GM12878 (cell line): Measurements from ENCODE around the gene CDH16. TPM values are rescaled to one million over a fixed set of nuclear protein-coding genes. Genes with fewer than 3 reads are reported as not detected.

ENCODE experiments used
- ATAC-seq: fragments of 200-7000 bp; cut with Tn5 transposase; 3 replicates; pipeline ENCODE4 v1.9.1; 2020; ENCODE audit warnings: mild to moderate bottlenecking, moderate library complexity
- BruUV-seq: library from RNA; stranded (reverse); fragments of 400-500 nt; replicated peaks from 2 replicates; lab custom pipeline; 2021; lab: Mats Ljungman, UMichigan
- CTCF ChIA-PET: fragments of 300-600 bp; sonication (Branson Sonifier 250); formaldehyde crosslinking; extraction: SDS; loops from one replicate; lab custom pipeline; 2021; ENCODE audit warnings: inconsistent platforms; lab: Yijun Ruan, JAX
- POLR2A ChIA-PET: fragments of 350-600 bp; formaldehyde crosslinking; extraction: SDS; loops from one replicate; lab custom pipeline; 2021; ENCODE audit warnings: inconsistent platforms; lab: Charles Lee
- RAD21 ChIA-PET: fragments of 300-600 bp; sonication (Branson Sonifier 250); formaldehyde crosslinking; loops from one replicate; lab custom pipeline; 2023; ENCODE audit warnings: antibody characterized with exemption; ENCODE audit not compliant: unreplicated experiment; lab: Charles Lee
- SMC1A ChIA-PET: fragments of 300-600 bp; sonication (Branson Sonifier 250); formaldehyde crosslinking; loops from one replicate; lab custom pipeline; 2023; ENCODE audit not compliant: unreplicated experiment, uncharacterized antibody; lab: Charles Lee
- DNase-seq: peaks from one replicate; pipeline ENCODE4 v3.0.0-alpha.2; 2011; ENCODE audit warnings: low read depth, low spot score
- FAIRE-seq: peaks from 3 replicates; lab custom pipeline; 2011; peaks lifted over from hg19 to GRCh38; lab: Jason Lieb, UNC
- H2AFZ ChIP-seq: 2 replicates; pipeline ENCODE4 v1.6.0; 2011; ENCODE audit warnings: low read depth, low read length, control low read depth; ENCODE audit not compliant: control insufficient read depth
- H3K27ac ChIP-seq: 2 replicates; pipeline ENCODE4 v1.5.1; 2011; ENCODE audit warnings: control low read depth; ENCODE audit not compliant: control insufficient read depth, insufficient read depth
- H3K27me3 ChIP-seq, 2 experiments: replicated peaks in 1 of 2; 2 replicates each; pipeline versions ENCODE4 v1.6.0 to v1.6.1; 2011; ENCODE audit warnings: low read length in 1 of 2; ENCODE audit not compliant: control insufficient read depth in 2 of 2, insufficient read depth in 2 of 2
- H3K36me3 ChIP-seq, 2 experiments: 2 replicates each; pipeline ENCODE4 v1.5.1; 2011; ENCODE audit warnings: low read length in 1 of 2; ENCODE audit not compliant: control insufficient read depth in 2 of 2, insufficient read depth in 2 of 2
- H3K4me1 ChIP-seq: 2 replicates; pipeline ENCODE4 v1.6.1; 2011; ENCODE audit warnings: mild to moderate bottlenecking, low read length, moderate library complexity, mixed read lengths; ENCODE audit not compliant: control insufficient read depth, insufficient read depth
- H3K4me2 ChIP-seq: 2 replicates; pipeline ENCODE4 v1.6.0; 2011; ENCODE audit warnings: control low read depth; ENCODE audit not compliant: control insufficient read depth, insufficient read depth
- H3K4me3 ChIP-seq: fragments of 200-600 bp; sonication (generic); 2 replicates; pipeline ENCODE4 v1.5.1; 2016
- H3K79me2 ChIP-seq: 2 replicates; pipeline ENCODE4 v1.6.0; 2011; ENCODE audit warnings: low read length; ENCODE audit not compliant: control insufficient read depth, insufficient read depth
- H3K9ac ChIP-seq: 2 replicates; pipeline ENCODE4 v1.8.0; 2011; ENCODE audit warnings: low read length, control low read depth, mixed read lengths; ENCODE audit not compliant: control insufficient read depth, insufficient read depth
- H3K9me3 ChIP-seq: replicated peaks from 3 replicates; pipeline ENCODE4 v1.5.1; 2011; ENCODE audit warnings: mild to moderate bottlenecking, low read length; ENCODE audit not compliant: control insufficient read depth, insufficient read depth
- H4K20me1 ChIP-seq: 2 replicates; pipeline ENCODE4 v1.6.0; 2011; ENCODE audit not compliant: control insufficient read depth, insufficient read depth
- ATF2 ChIP-seq: IDR thresholded peaks from 2 replicates; pipeline ENCODE4 v1.6.1; 2012; ENCODE audit warnings: low read length, inconsistent platforms
- BCL3 ChIP-seq: IDR thresholded peaks from 2 replicates; pipeline ENCODE4 v1.6.1; 2011; ENCODE audit warnings: borderline replicate concordance, low read depth, mild to moderate bottlenecking, moderate library complexity, low read length; ENCODE audit not compliant: insufficient read depth, poor library complexity, severe bottlenecking
- EP300 ChIP-seq, 2 experiments: fragments of 150-350 bp in 1 of 2; IDR thresholded peaks; 2 replicates each; pipeline ENCODE4 v1.6.1; 2011 to 2012; ENCODE audit warnings: low read depth in 2 of 2, low read length in 2 of 2, borderline replicate concordance in 1 of 2, improper control_type of control experiment in 1 of 2, inconsistent platforms in 1 of 2; ENCODE audit not compliant: control insufficient read depth in 1 of 2
- EZH2 ChIP-seq: IDR thresholded peaks from 2 replicates; pipeline ENCODE4 v1.6.1; 2012; ENCODE audit warnings: low read depth, mild to moderate bottlenecking, control low read depth, inconsistent platforms, low read length, borderline replicate concordance; ENCODE audit not compliant: control insufficient read depth
- HDAC2 ChIP-seq: fragments of 200-600 bp; sonication (generic); IDR thresholded peaks from 2 replicates; pipeline ENCODE4 v1.6.1; 2017
- NFYA ChIP-seq: IDR thresholded peaks from 2 replicates; pipeline ENCODE4 v1.6.1; 2011; ENCODE audit warnings: low read depth, mild to moderate bottlenecking, low read length, improper control_type of control experiment, borderline replicate concordance
- NFYB ChIP-seq: IDR thresholded peaks from 2 replicates; pipeline ENCODE4 v1.6.1; 2011; ENCODE audit warnings: low read depth, mild to moderate bottlenecking, low read length, improper control_type of control experiment, moderate library complexity; ENCODE audit not compliant: insufficient read depth
- NR2C2 ChIP-seq: IDR thresholded peaks from 2 replicates; pipeline ENCODE4 v1.6.1; 2011; ENCODE audit warnings: borderline replicate concordance, low read depth; ENCODE audit not compliant: control insufficient read depth, insufficient read length
- NRF1 ChIP-seq: conservative IDR thresholded peaks from 2 replicates; pipeline ENCODE4 v1.6.1; 2011; ENCODE audit warnings: mild to moderate bottlenecking, low read depth, low read length, improper control_type of control experiment
- POLR2AphosphoS5 ChIP-seq: IDR thresholded peaks from 2 replicates; pipeline ENCODE4 v1.6.1; 2011; ENCODE audit warnings: mild to moderate bottlenecking, low read length, inconsistent platforms
- RELB ChIP-seq: fragments of 450-650 bp; IDR thresholded peaks from 2 replicates; pipeline ENCODE4 v1.6.1; 2017; ENCODE audit warnings: low read depth, mild to moderate bottlenecking, moderate library complexity
- SPI1 ChIP-seq: IDR thresholded peaks from 2 replicates; pipeline ENCODE4 v1.6.1; 2011; ENCODE audit warnings: low read depth, mild to moderate bottlenecking, low read length, moderate library complexity, borderline replicate concordance; ENCODE audit not compliant: insufficient read depth
- SRF ChIP-seq, 2 experiments: IDR thresholded peaks; 2 replicates each; pipeline ENCODE4 v1.6.1; 2011; ENCODE audit warnings: low read depth in 2 of 2, low read length in 2 of 2, mild to moderate bottlenecking in 1 of 2, moderate library complexity in 1 of 2
- TAF1 ChIP-seq: IDR thresholded peaks from 2 replicates; pipeline ENCODE4 v1.6.1; 2011; ENCODE audit warnings: mild to moderate bottlenecking, low read depth, low read length, borderline replicate concordance
- YY1 ChIP-seq: IDR thresholded peaks from 2 replicates; pipeline ENCODE4 v1.6.1; 2011; ENCODE audit warnings: low read depth, mild to moderate bottlenecking, low read length
- WGBS: methylation state at CpG from one replicate; pipeline ENCODE4 v1.1.6; 2016; ENCODE audit warnings: low lambda C conversion rate; ENCODE audit not compliant: insufficient replicate concordance, insufficient coverage; ENCODE audit errors: missing lambda C conversion rate; 5-methylcytosine and 5-hydroxymethylcytosine counted together
- in situ Hi-C: fragments of 300-500 bp; cut with MboI; formaldehyde crosslinking; loops from 9 replicates; pipeline ENCODE4 v1.14.3; 2018; ENCODE audit warnings: mixed read lengths
- intact Hi-C: fragments of 100-400 bp; cut with micrococcal nuclease; formaldehyde crosslinking; loops from one replicate; pipeline ENCODE4 v1.14.2; 2022; ENCODE audit not compliant: unreplicated experiment
- polyA plus RNA-seq, 11 experiments: library from polyadenylated mRNA; depleted of rRNA in 4 of 11; unstranded in 6 of 11; stranded (reverse) in 5 of 11; fragments of >200 nt; fragmentation: Nextera tagmentation in 4 of 11; fragmentation: Illumina TruSeq in 1 of 11; extraction: Ambion mirVana in 4 of 11; extraction: Trizol in 1 of 11; gene quantifications; 1 replicate in 1 of 11; 2 replicates in 10 of 11; pipeline versions ENCODE4 v1.2.1 to v1.2.3, GENCODE V29; 2011 to 2016; ENCODE audit warnings: inconsistent platforms in 2 of 11, missing spikeins in 2 of 11, low read depth in 1 of 11
- total RNA-seq, 4 experiments: library from RNA; depleted of rRNA in 3 of 4; stranded (reverse); fragments of >200 nt in 3 of 4; fragmentation: Illumina TruSeq in 1 of 4; extraction: Trizol in 1 of 4; gene quantifications; 2 replicates each; pipeline versions ENCODE4 v1.2.1 to v1.2.3, GENCODE V29; 2013 to 2021

CDH16 gene
- total and polyA plus RNA-seq, 10 of the 15 experiments (the other 5 are each of a cell fraction or from before 2014, with no cell fraction given): 0.05 TPM; not detected in 9

GRCh38 chr16:66862023-66862520, 56.6 kb downstream of the CDH16 start (continued):
- no peak for TF ChIP-seq NFYB
- no peak for TF ChIP-seq NFYA
- no peak for TF ChIP-seq EP300 (IDR thresholded peaks at IDR 0.05; ENCODE audit: borderline replicate concordance in 1 of 2, control insufficient read depth in 1 of 2, low read depth in 2 of 2, low read length in 2 of 2)
- TF ChIP-seq EZH2: no peak
- TF ChIP-seq SRF (IDR thresholded peaks at IDR 0.05; ENCODE audit: low read depth in 2 of 2, low read length in 2 of 2): no peak
- no peak for TF ChIP-seq POLR2AphosphoS5
- no peak for TF ChIP-seq HDAC2
- TF ChIP-seq BCL3: no peak
- TF ChIP-seq YY1: no peak

- FAIRE-seq: no peak
- Histone ChIP-seq H3K4me2 (no peak overlapping the region), H4K20me1 (no peaks in the 10 kb centered on the region), H3K9me3 (no peaks in the 10 kb centered on the region), H3K27ac (no peak overlapping the region), H3K36me3 (no peaks in the 10 kb centered on the region), H3K27me3 (no peaks in the 10 kb centered on the region), H3K9ac (no peak overlapping the region), H3K4me3 (no peak overlapping the region), H2AFZ (no peak overlapping the region), H3K79me2 (no peaks in the 10 kb centered on the region), H3K4me1 (peaks cover 4% of the 10 kb centered on the region)
- DNase-seq: no peak
- ATAC-seq: peak; percentile 42
- in situ Hi-C loops (loop anchor here (5.0 kb wide), 1 partner anchor 247 kb away; no protein-coding TSS in a partner anchor), intact Hi-C loops (no loop called here)
- ChIA-PET RAD21 (interaction anchor here (1.4 kb wide), 1 partner anchor 29 kb away, joined by 5 read pairs; the partner anchor contains the start of gene NAE1), CTCF (interaction anchor here (0.7 to 4.4 kb wide), 8 partner anchors 7 to 34 kb away, joined by 3 to 31 read pairs (median 4); partner anchors contain the start of gene NAE1), SMC1A (interaction anchor here (0.7 to 1.7 kb wide), 3 partner anchors 11 to 34 kb away, joined by 3 to 6 read pairs (median 5); partner anchors contain the start of gene NAE1), POLR2A (no interaction called here)
- 51% methylated on average over 3 of the region's 3 CpGs for WGBS
- no TSS peak for BruUV-seq
- TF ChIP-seq SPI1 (peak; percentile 32; the same call in 1 of the 2 replicates), EP300 (IDR thresholded peaks at IDR 0.05; ENCODE audit: borderline replicate concordance in 1 of 2, control insufficient read depth in 1 of 2, low read depth in 2 of 2, low read length in 2 of 2) (no peak), TAF1 (no peak), RELB (no peak), NR2C2 (no peak), ATF2 (no peak), NRF1 (no peak)
These were observed 59.2 kb downstream of the CDH16 start for GRCh38 chr16:66859397-66860068.
